Brain microvascular endothelial cell (primary cell): ENCODE measurements around the gene KRTAP23-1.

Experiments
- DNase-seq: peaks from one replicate; pipeline ENCODE4 v3.0.0-alpha.2; 2020
- H3K27ac ChIP-seq: fragments of 250-450 bp; sonication (Bioruptor Pico); 2 replicates; pipeline ENCODE4 v1.5.1; 2020; ENCODE audit warnings: mild to moderate bottlenecking, moderate library complexity
- H3K27me3 ChIP-seq: fragments of 250-450 bp; sonication (Bioruptor Pico); replicated peaks from 2 replicates; pipeline ENCODE4 v1.5.1; 2020; ENCODE audit warnings: mild to moderate bottlenecking
- H3K36me3 ChIP-seq: fragments of 250-450 bp; sonication (Bioruptor Pico); replicated peaks from 2 replicates; pipeline ENCODE4 v1.5.1; 2020; ENCODE audit warnings: mild to moderate bottlenecking
- H3K4me3 ChIP-seq: 2 replicates; pipeline ENCODE4 v1.5.1; 2011; ENCODE audit warnings: low read depth, mild to moderate bottlenecking, control low read depth, low read length, moderate library complexity
- CTCF ChIP-seq: IDR thresholded peaks from 2 replicates; pipeline ENCODE4 v1.5.1; 2011; ENCODE audit warnings: low read depth, mild to moderate bottlenecking, moderate library complexity, low read length, control low read depth, inconsistent platforms; ENCODE audit errors: missing control alignments
- in situ Hi-C: cut with HindIII; loops from 2 replicates; pipeline ENCODE4 v1.10.0; 2017; ENCODE audit warnings: low sequenced_read_pairs, low pct_ligation_motif_present

Gene KRTAP23-1

GRCh38 chr21:30305136-30305535, 43.3 kb downstream of the KRTAP23-1 start:
- no peak for TF ChIP-seq CTCF
- no peak overlapping the region for H3K27ac ChIP-seq
- DNase-seq = no peak
- H3K4me3 ChIP-seq = no peak overlapping the region
- no peaks in the 10 kb centered on the region for H3K27me3 ChIP-seq
- no peaks in the 10 kb centered on the region for H3K36me3 ChIP-seq
- in situ Hi-C loops = no loop called here
